K562 (cell line): ENCODE results near the gene ADAT3. TPM values are rescaled to one million over a fixed set of nuclear protein-coding genes. Genes with fewer than 3 reads are reported as not detected.

Experiments used
- ARID1B ChIP-seq: fragments of 450-650 bp; IDR thresholded peaks from 2 replicates; pipeline ENCODE4 v1.6.1; 2016; ENCODE audit warnings: antibody characterized with exemption, mild to moderate bottlenecking, inconsistent platforms
- CREB5 ChIP-seq: fragments of 250-450 bp; sonication (Bioruptor Pico); IDR thresholded peaks from 2 replicates; pipeline ENCODE4 v1.5.0; 2020; ENCODE audit warnings: mild to moderate bottlenecking
- E2F5 ChIP-seq: sonication (generic); formaldehyde crosslinking; IDR thresholded peaks from 2 replicates; pipeline ENCODE4 v1.8.0; 2022; ENCODE audit warnings: mild to moderate bottlenecking, missing genetic modification reagents
- ELF1 ChIP-seq: fragments of 200-800 bp; sonication (Bioruptor generic); IDR thresholded peaks from 2 replicates; pipeline ENCODE4 v1.6.1; 2016; ENCODE audit warnings: missing genetic modification characterization, missing compliant biosample characterization
- FOXP4 ChIP-seq: sonication (generic); formaldehyde crosslinking; IDR thresholded peaks from 2 replicates; pipeline ENCODE4 v1.8.0; 2022; ENCODE audit warnings: mild to moderate bottlenecking, missing genetic modification reagents, borderline replicate concordance
- HNRNPH1 ChIP-seq: fragments of 200-400 bp; formaldehyde crosslinking; optimal IDR thresholded peaks from 2 replicates; pipeline ENCODE3; 2017; ENCODE audit warnings: low read depth, mild to moderate bottlenecking, low read length, moderate library complexity
- IRF2 ChIP-seq: sonication (generic); formaldehyde crosslinking; IDR thresholded peaks from 2 replicates; pipeline ENCODE4 v1.8.1; 2022; ENCODE audit warnings: mild to moderate bottlenecking, missing genetic modification reagents
- NR3C1 ChIP-seq: sonication (generic); formaldehyde crosslinking; IDR thresholded peaks from 2 replicates; pipeline ENCODE4 v1.8.1; 2022; ENCODE audit warnings: missing genetic modification reagents
- SPI1 ChIP-seq: IDR thresholded peaks from 2 replicates; pipeline ENCODE4 v1.6.1; 2011; ENCODE audit warnings: low read depth, low read length, control low read depth, borderline replicate concordance
- TEAD4 ChIP-seq, 2 experiments: sonication (generic) in 1 of 2; formaldehyde crosslinking in 1 of 2; IDR thresholded peaks; 2 replicates each; pipeline versions ENCODE4 v1.6.1 to v1.8.0; 2012 to 2022; ENCODE audit warnings: borderline replicate concordance in 1 of 2, inconsistent platforms in 1 of 2, low read length in 1 of 2, mild to moderate bottlenecking in 1 of 2, missing genetic modification reagents in 1 of 2
- ZBTB40 ChIP-seq, 2 experiments: fragments of 450-650 bp in 1 of 2; sonication (generic) in 1 of 2; formaldehyde crosslinking in 1 of 2; IDR thresholded peaks; 2 replicates each; pipeline versions ENCODE4 v1.7.1 to v1.9.0; 2016 to 2022; ENCODE audit warnings: inconsistent platforms in 1 of 2, mild to moderate bottlenecking in 1 of 2, missing genetic modification reagents in 1 of 2
- polyA plus RNA-seq, 8 experiments: library from polyadenylated mRNA; depleted of rRNA in 4 of 8; stranded (reverse) in 5 of 8; unstranded in 3 of 8; fragments of >200 nt; fragmentation: Nextera tagmentation in 2 of 8; fragmentation: Illumina TruSeq in 1 of 8; extraction: Ambion mirVana in 2 of 8; extraction: Trizol in 1 of 8; gene quantifications; 2 replicates each; pipeline versions ENCODE4 v1.2.1 to v1.2.3, GENCODE V29; 2011 to 2014; ENCODE audit warnings: inconsistent platforms in 1 of 8, missing spikeins in 1 of 8
- total RNA-seq, 7 experiments: library from RNA; depleted of rRNA in 6 of 7; stranded (reverse); fragments of >200 nt in 6 of 7; fragmentation: Illumina TruSeq in 2 of 7; extraction: Trizol in 2 of 7; gene quantifications; 2 replicates each; pipeline versions ENCODE4 v1.2.1 to v1.2.3, GENCODE V29; 2011 to 2021; ENCODE audit warnings: low replicate concordance in 1 of 7

The ADAT3 gene
- total and polyA plus RNA-seq, 9 of the 15 experiments (the other 6 are each of a cell fraction or from before 2014, with no cell fraction given) = 0.67 to 15.6 (median 7.8) TPM; not detected in 4

DNA sequence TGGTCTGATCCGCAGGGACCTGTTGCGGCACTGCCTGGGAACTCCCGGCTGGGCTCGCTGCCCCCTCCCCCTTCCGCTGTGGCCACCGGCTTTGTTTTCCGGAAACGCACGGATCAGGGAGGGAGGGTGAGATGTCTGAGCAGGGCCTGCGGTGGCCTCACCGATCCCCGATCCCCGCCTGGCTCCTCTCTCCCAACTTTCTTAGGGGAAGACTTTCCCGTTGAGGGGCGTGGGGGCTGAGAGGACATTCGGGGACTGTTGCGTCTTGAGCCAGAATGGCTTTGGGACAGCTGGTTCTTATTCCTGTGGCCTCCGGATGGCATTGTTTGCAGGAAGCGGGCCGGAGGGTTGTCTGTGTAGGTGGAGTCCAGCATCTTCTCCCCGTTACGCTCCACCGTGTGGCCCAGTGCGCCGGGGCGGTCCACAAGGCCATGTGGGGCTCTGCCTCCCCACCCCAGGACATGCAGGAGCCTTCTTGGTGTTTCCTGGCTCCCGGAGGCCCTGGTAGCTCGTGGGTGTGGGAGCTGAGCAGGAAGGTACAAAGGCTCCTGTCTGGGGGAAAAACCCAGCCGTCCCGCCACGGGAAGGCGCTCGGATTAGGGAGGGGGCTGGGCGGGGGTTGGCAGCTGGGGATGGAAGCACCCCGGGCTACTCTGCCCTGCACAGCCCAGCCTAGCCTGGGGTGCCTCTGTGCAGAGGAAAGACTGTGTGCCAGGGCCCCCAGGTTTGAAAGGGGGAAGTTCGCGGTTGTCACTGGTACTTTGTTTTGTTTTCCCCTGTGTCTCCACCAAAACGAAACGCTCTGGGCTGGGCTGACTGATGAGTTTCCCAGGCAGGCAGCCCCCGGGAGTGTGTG, 37.1 kb downstream of the ADAT3 start (continued):
- TF ChIP-seq ZBTB40 (IDR thresholded peaks at IDR 0.05) (peak; percentile 76), ZBTB40 (CRISPR knock-in tag; IDR thresholded peaks at IDR 0.05) (no peak), NR3C1 (CRISPR knock-in tag) (no peak), E2F5 (CRISPR knock-in tag) (no peak), ELF1 (tag) (peak; percentile 68; the same call in 1 of the 2 replicates), SPI1 (peak; percentile 22; the same call in 1 of the 2 replicates), IRF2 (CRISPR knock-in tag) (no peak), ARID1B (no peak), FOXP4 (CRISPR knock-in tag) (no peak), HNRNPH1 (no peak), TEAD4 (IDR thresholded peaks at IDR 0.05; ENCODE audit: low read length) (no peak), TEAD4 (CRISPR knock-in tag; IDR thresholded peaks at IDR 0.05; ENCODE audit: borderline replicate concordance) (no peak), CREB5 (CRISPR knock-in tag) (no peak)
